ENCODE results near the gene HIF3A. TPM values are rescaled to one million over a fixed set of nuclear protein-coding genes. Genes with fewer than 3 reads are reported as not detected.
"Not testable (repeated sequence)": the region's sequence is repeated elsewhere in the genome, so short reads cannot be mapped to it uniquely, and the experiment has no call there.

HIF3A gene
- total RNA-seq, 1 donor from 2014 or later, result not detected

GRCh38 chr19:46356149-46357055 is 59.6 kb downstream of the HIF3A start:
- DNase-seq (ENCODE audit: low read depth), result no peak

GRCh38 chr19:46357846-46358583 is 61.2 kb downstream of the HIF3A start:
- DNase-seq (ENCODE audit: low read depth), result no peak

GRCh38 chr19:46361915-46362314 is 65.1 kb downstream of the HIF3A start:
- no peak for DNase-seq (ENCODE audit: low read depth)

GRCh38 chr19:46364359-46364758 is 67.5 kb downstream of the HIF3A start:
- no peak for DNase-seq (ENCODE audit: low read depth)

- DNase-seq (ENCODE audit: low read depth), result peak; percentile 54
These were observed 68.7 kb downstream of the HIF3A start for GRCh38 chr19:46365561-46365960.

GRCh38 chr19:46366620-46367292 is 69.9 kb downstream of the HIF3A start:
- DNase-seq (ENCODE audit: low read depth), result no peak

- DNase-seq (ENCODE audit: low read depth), result no peak
These were observed 70.6 kb downstream of the HIF3A start for GRCh38 chr19:46367426-46367825.

GRCh38 chr19:46368116-46368515 is 71.3 kb downstream of the HIF3A start:
- no peak for DNase-seq (ENCODE audit: low read depth)

GRCh38 chr19:46369817-46370216 is 73.0 kb downstream of the HIF3A start:
- no peak for DNase-seq (ENCODE audit: low read depth)

GRCh38 chr19:46371371-46371901 is 74.6 kb downstream of the HIF3A start:
- no peak for DNase-seq (ENCODE audit: low read depth)

- no peak for DNase-seq (ENCODE audit: low read depth)
These were observed 76.2 kb downstream of the HIF3A start for GRCh38 chr19:46372901-46373490.

GRCh38 chr19:46373491-46374359 is 76.9 kb downstream of the HIF3A start:
- DNase-seq (ENCODE audit: low read depth), result peak; percentile 93

- no peak for DNase-seq (ENCODE audit: low read depth)
These were observed 78.0 kb downstream of the HIF3A start for GRCh38 chr19:46374536-46375475.

GRCh38 chr19:46375476-46376067 is 78.7 kb downstream of the HIF3A start:
- not testable (repeated sequence) for DNase-seq (ENCODE audit: low read depth)

GRCh38 chr19:46376241-46377153 is 79.7 kb downstream of the HIF3A start:
- no peak for DNase-seq (ENCODE audit: low read depth)

GRCh38 chr19:46378268-46378667 is 81.4 kb downstream of the HIF3A start:
- peak; percentile 75 for DNase-seq (ENCODE audit: low read depth)

- DNase-seq (ENCODE audit: low read depth), result no peak
These were observed 83.8 kb downstream of the HIF3A start for GRCh38 chr19:46380690-46381089.
